Hepatocyte (in vitro differentiated cells): ENCODE measurements around the gene RNF152.

Source experiments
- EZH2 ChIP-seq: fragments of 200-600 bp; sonication (generic); IDR thresholded peaks from 2 replicates; pipeline ENCODE4 v1.6.1; 2016; ENCODE audit warnings: antibody characterized with exemption, mild to moderate bottlenecking, borderline replicate concordance
- EZH2phosphoT487 ChIP-seq: fragments of 200-600 bp; sonication (generic); IDR thresholded peaks from one replicate; pipeline ENCODE4 v1.6.1; 2018; ENCODE audit warnings: antibody characterized with exemption, mild to moderate bottlenecking, low read depth, moderate library complexity; ENCODE audit not compliant: unreplicated experiment, severe bottlenecking
- TF ChIP-seq, protein P1 (sequence below): fragments of 200-600 bp; sonication (generic); IDR thresholded peaks from 2 replicates; pipeline ENCODE4 v1.5.1; 2016; ENCODE audit warnings: antibody characterized with exemption, mild to moderate bottlenecking; ENCODE audit not compliant: poor library complexity

DNA sequence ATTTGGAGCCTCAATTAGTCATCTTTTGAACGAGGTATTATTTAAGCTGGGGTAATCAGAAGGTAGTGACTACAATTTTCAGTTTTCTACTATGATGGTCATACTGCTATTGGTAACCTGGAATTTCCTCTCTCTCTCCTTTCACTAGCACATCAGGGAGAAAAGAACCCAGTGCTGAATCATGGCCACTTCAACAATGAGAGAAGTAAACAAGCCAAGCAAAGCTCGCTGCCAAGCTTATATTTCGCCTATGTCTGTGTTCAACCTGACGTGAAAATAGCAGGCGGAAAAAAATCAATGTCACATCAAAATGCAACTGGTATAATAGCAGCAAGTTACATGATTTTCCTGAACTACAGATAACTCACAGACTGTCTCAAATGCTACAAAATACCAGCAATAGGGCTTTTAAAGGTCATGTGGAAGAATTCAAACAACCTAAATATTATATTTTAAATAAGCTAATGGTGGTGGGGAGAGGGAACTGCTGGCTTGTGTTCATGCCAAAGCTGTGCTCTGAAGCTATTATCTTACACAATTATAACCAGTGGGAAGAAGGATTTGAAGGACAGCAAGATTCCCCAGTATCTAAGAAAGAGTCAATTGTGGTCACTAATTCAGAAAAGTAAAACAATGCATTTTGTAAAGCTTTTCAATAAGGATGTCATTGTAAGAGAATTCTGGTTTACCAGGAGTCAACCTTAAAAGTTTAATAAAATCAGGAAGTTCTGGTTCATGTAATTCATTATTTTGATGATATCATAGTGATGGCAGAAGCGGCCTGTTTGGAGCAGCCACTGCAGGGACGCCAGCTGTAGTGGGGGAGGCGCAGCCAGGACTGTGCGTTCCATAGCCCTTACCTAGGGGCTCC lies 38.0 kb downstream of the RNF152 start:
- TF ChIP-seq, protein P1, sequence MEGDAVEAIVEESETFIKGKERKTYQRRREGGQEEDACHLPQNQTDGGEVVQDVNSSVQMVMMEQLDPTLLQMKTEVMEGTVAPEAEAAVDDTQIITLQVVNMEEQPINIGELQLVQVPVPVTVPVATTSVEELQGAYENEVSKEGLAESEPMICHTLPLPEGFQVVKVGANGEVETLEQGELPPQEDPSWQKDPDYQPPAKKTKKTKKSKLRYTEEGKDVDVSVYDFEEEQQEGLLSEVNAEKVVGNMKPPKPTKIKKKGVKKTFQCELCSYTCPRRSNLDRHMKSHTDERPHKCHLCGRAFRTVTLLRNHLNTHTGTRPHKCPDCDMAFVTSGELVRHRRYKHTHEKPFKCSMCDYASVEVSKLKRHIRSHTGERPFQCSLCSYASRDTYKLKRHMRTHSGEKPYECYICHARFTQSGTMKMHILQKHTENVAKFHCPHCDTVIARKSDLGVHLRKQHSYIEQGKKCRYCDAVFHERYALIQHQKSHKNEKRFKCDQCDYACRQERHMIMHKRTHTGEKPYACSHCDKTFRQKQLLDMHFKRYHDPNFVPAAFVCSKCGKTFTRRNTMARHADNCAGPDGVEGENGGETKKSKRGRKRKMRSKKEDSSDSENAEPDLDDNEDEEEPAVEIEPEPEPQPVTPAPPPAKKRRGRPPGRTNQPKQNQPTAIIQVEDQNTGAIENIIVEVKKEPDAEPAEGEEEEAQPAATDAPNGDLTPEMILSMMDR, result no peak
- no peak for TF ChIP-seq EZH2phosphoT487
- no peak for TF ChIP-seq EZH2
